GM23338 (cell line): ENCODE measurements around the gene SUMF1.

Experiments used
- CTCF ChIP-seq, 2 experiments: fragments of 200-600 bp in 1 of 2; sonication (generic) in 1 of 2; conservative IDR thresholded peaks; 2 replicates each; pipeline versions ENCODE4 v1.5.1 to v1.6.1; 2016 to 2017; ENCODE audit warnings: antibody characterized with exemption in 2 of 2, low read depth in 2 of 2, mild to moderate bottlenecking in 2 of 2, moderate library complexity in 1 of 2
- EZH2 ChIP-seq: fragments of 200-600 bp; sonication (generic); IDR thresholded peaks from one replicate; pipeline ENCODE4 v1.8.0; 2017; ENCODE audit warnings: antibody characterized with exemption, mild to moderate bottlenecking, low read depth; ENCODE audit not compliant: unreplicated experiment
- EZH2phosphoT487 ChIP-seq: fragments of 200-600 bp; sonication (generic); IDR thresholded peaks from one replicate; pipeline ENCODE4 v1.8.1; 2018; ENCODE audit warnings: antibody characterized with exemption; ENCODE audit not compliant: unreplicated experiment
- JUNB ChIP-seq: IDR thresholded peaks from one replicate; pipeline ENCODE4 v1.6.1; 2016; ENCODE audit warnings: antibody characterized with exemption; ENCODE audit not compliant: unreplicated experiment
- POLR2AphosphoS5 ChIP-seq: IDR thresholded peaks from 2 replicates; pipeline ENCODE4 v1.6.1; 2016; ENCODE audit warnings: antibody characterized with exemption, low read depth
- REST ChIP-seq: IDR thresholded peaks from one replicate; pipeline ENCODE4 v1.6.1; 2018; ENCODE audit warnings: antibody characterized with exemption; ENCODE audit not compliant: unreplicated experiment
- TF ChIP-seq, protein P1 (sequence below): IDR thresholded peaks from 2 replicates; pipeline ENCODE4 v1.6.1; 2016; ENCODE audit warnings: antibody characterized with exemption

DNA sequence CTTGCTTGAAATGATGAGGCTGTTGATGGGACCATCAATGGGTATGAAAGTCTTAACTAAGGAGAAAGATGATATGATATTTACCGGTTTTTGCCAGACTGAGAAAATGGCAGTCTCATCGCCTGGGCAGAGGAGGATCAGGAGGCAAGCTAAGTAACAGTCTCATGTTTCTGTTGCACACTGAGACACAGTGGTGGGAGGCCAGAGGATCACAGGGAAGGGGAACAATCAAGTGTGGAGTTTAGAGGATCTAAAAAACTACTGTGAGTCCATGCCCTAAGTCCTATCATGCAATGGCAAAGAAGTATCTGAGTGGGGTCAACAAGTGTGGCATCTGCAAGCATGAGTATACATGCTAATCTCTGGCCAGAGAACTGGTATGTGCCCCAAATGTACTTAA, 62.2 kb downstream of the SUMF1 start:
- TF ChIP-seq CTCF (conservative IDR thresholded peaks at IDR 0.05; ENCODE audit: low read depth in 2 of 2) (no peak), POLR2AphosphoS5 (no peak), EZH2 (no peak), EZH2phosphoT487 (no peak), JUNB (no peak), REST (no peak)
- TF ChIP-seq, protein P1, sequence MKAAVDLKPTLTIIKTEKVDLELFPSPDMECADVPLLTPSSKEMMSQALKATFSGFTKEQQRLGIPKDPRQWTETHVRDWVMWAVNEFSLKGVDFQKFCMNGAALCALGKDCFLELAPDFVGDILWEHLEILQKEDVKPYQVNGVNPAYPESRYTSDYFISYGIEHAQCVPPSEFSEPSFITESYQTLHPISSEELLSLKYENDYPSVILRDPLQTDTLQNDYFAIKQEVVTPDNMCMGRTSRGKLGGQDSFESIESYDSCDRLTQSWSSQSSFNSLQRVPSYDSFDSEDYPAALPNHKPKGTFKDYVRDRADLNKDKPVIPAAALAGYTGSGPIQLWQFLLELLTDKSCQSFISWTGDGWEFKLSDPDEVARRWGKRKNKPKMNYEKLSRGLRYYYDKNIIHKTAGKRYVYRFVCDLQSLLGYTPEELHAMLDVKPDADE = no peak
